EH (cell line): ENCODE data around the gene FLII.
"Not testable (repeated sequence)": the region's sequence is repeated elsewhere in the genome, so short reads cannot be mapped to it uniquely, and the experiment has no call there.

Source experiments
- DNase-seq: peaks from one replicate; pipeline ENCODE4 v3.0.0-alpha.2; 2015; ENCODE audit warnings: low read depth

Gene FLII

GRCh38 chr17:18218756-18219415, 39.7 kb downstream of the FLII start:
- DNase-seq, result peak; percentile 82

GRCh38 chr17:18217412-18218015, 41.0 kb downstream of the FLII start:
- peak; percentile 67 for DNase-seq

DNA sequence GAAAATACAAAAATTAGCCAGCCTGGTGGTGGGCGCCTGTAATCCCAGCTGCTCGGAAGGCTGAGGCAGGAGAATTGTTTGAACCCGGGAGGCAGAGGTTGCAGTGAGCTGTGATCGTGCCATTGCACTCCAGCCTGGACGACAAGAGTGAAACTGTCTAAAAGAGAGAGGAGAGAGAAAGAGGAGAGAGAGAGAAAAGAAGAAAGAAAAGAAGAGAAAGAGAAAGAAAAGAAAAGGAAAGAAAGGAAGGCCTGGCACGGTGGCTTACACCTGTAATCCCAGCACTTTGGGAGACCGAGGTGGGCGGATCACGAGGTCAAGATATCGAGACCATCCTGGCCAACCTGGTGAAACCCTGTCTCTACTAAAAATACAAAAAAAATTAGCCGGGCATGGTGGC, 41.6 kb downstream of the FLII start:
- not testable (repeated sequence) for DNase-seq

- DNase-seq, result no peak
Measured at GRCh38 chr17:18213666-18214270, 44.8 kb downstream of the FLII start.

- DNase-seq, result no peak
Measured at GRCh38 chr17:18208092-18208491, 50.4 kb downstream of the FLII start.

- DNase-seq, result no peak
Measured at GRCh38 chr17:18206962-18207361, 51.6 kb downstream of the FLII start.

DNA sequence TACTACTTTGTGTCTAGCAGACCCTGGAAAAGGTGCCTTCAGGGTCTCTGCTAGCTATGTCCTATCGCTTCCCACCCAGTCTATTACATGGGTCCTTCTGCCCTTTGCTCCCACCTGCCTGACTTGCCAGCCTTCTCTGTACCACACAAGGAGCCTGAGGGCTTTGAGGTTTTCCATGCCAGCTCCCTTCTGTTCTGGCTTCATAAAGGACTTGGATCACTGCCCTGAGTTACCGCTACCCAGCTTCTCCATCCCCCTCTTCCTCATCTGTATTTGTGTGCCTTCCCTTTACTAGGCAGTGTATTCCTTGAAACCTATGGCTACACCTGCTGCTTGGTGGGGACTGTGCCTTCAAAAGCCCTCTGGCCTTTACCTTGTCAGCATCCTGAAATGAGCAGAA, 52.7 kb downstream of the FLII start:
- no peak for DNase-seq

DNA sequence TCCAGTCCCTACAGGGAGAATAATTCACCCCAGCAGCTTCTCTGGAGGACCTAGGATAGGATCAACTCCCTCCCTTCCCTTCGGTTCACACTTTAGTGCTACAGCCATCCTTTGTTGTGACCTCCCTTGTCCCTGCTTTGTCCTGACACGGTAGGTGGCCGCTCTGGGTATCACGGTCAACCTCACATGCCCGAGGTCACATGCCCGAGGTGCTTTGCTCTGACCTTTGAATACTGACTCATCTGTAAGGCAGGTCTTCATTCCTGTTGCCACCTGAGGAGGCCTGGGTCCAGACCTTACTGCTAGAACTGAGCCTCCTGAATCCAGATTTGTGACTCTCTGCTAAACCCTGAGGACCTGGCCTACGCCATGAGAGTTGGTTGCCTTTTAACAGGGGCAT, 55.2 kb downstream of the FLII start:
- no peak for DNase-seq

GRCh38 chr17:18201108-18201507, 57.4 kb downstream of the FLII start:
- no peak for DNase-seq

GRCh38 chr17:18198530-18198929, 60.0 kb downstream of the FLII start:
- DNase-seq, result no peak

GRCh38 chr17:18197535-18198194, 60.9 kb downstream of the FLII start:
- no peak for DNase-seq

GRCh38 chr17:18195246-18195645, 63.3 kb downstream of the FLII start:
- DNase-seq, result no peak
